WI38 (cell line): ENCODE measurements around the gene MAFG.

Source experiments
- H3K4me3 ChIP-seq: 2 replicates; pipeline ENCODE4 v1.5.1; 2011; ENCODE audit warnings: low read depth, mild to moderate bottlenecking, control low read depth, low read length
- CTCF ChIP-seq: IDR thresholded peaks from 2 replicates; pipeline ENCODE4 v1.5.1; 2012; ENCODE audit warnings: low read depth, mild to moderate bottlenecking, control low read depth, low read length

The MAFG gene

GRCh38 chr17:81915331-81915730 lies 12.2 kb downstream of the MAFG start:
- no peak for TF ChIP-seq CTCF

GRCh38 chr17:81914103-81914850 lies 13.3 kb downstream of the MAFG start:
- no peak overlapping the region for H3K4me3 ChIP-seq
- TF ChIP-seq CTCF: no peak

More at GRCh38 chr17:81915331-81915730, 12.2 kb downstream of the MAFG start:
- no peak overlapping the region for H3K4me3 ChIP-seq

GRCh38 chr17:81913394-81914102 lies 14.0 kb downstream of the MAFG start:
- H3K4me3 ChIP-seq: no peak overlapping the region
- no peak for TF ChIP-seq CTCF

GRCh38 chr17:81912441-81913309 lies 14.9 kb downstream of the MAFG start:
- no peak for TF ChIP-seq CTCF
- H3K4me3 ChIP-seq: no peak overlapping the region

- no peak overlapping the region for H3K4me3 ChIP-seq
- TF ChIP-seq CTCF: no peak
These were observed 15.6 kb downstream of the MAFG start for GRCh38 chr17:81911969-81912368.

- peak within 1 kb of the TSS; percentile 76 for H3K4me3 ChIP-seq
- no peak for TF ChIP-seq CTCF
These were observed 16.1 kb downstream of the MAFG start, which contains the start of gene PCYT2 for GRCh38 chr17:81911277-81911961. Gene PCYT2, minus strand, starts transcription at chr17:81911399. Its CDS starts 44 bp downstream, at chr17:81911355.
